ENCODE data around the gene BBS1. TPM values are rescaled to one million over a fixed set of nuclear protein-coding genes. Genes with fewer than 3 reads are reported as not detected.

BBS1 gene
- total RNA-seq, 2 experiments from 2014 or later = 16.8 to 16.9 TPM

GRCh38 chr11:66479394-66480116 lies 30.9 kb upstream of the BBS1 start:
- peak overlapping the region; percentile 78 for H3K4me3 Mint-ChIP-seq
- no peak for DNase-seq
- CTCF ChIA-PET = interaction anchor here (0.8 to 3.7 kb wide), 16 partner anchors 10 to 199 kb away, joined by 3 to 37 read pairs (median 5); partner anchors contain the start of genes BBS1, CCDC87, MRPL11 and NPAS4
- H3K4me1 Mint-ChIP-seq = peaks cover 25% of the 10 kb centered on the region
- peak overlapping the region; percentile 86 for H3K27ac Mint-ChIP-seq
- no peaks in the 10 kb centered on the region for H3K27me3 Mint-ChIP-seq
- H3K36me3 Mint-ChIP-seq (ENCODE audit: low read depth) = peaks cover under 1% of the 10 kb centered on the region
- POLR2A ChIA-PET = interaction anchor here (0.6 to 2.4 kb wide), 25 partner anchors 10 to 364 kb away, joined by 3 to 28 read pairs (median 4); partner anchors contain the start of genes ACTN3, MRPL11, NPAS4 and PELI3
- no peaks in the 10 kb centered on the region for H3K9me3 Mint-ChIP-seq

GRCh38 chr11:66480117-66480938 lies 30.1 kb upstream of the BBS1 start, which contains the start of gene DPP3:
Gene DPP3 (plus strand): TSS chr11:66480434. CDS start chr11:66482201, 1,767 bp downstream.
- Mint-ChIP-seq H3K36me3 (ENCODE audit: low read depth) (peaks cover 4% of the 10 kb centered on the region), H3K27ac (peak within 1 kb of the TSS; percentile 86), H3K9me3 (no peaks in the 10 kb centered on the region), H3K27me3 (no peaks in the 10 kb centered on the region), H3K4me1 (peaks cover 27% of the 10 kb centered on the region), H3K4me3 (peak within 1 kb of the TSS; percentile 78)
- peak; percentile 97 for DNase-seq
- ChIA-PET CTCF (interaction anchor here (0.6 to 3.7 kb wide), 13 partner anchors 11 to 198 kb away, joined by 3 to 37 read pairs (median 5); partner anchors contain the start of genes CCDC87, MRPL11, NPAS4 and PELI3), POLR2A (interaction anchor here (0.6 to 2.4 kb wide), 27 partner anchors 11 to 363 kb away, joined by 3 to 28 read pairs (median 4); partner anchors contain the start of genes ACTN3, MRPL11, NPAS4 and PELI3)

GRCh38 chr11:66484806-66485380 lies 25.5 kb upstream of the BBS1 start:
- CTCF ChIA-PET = no interaction called here
- POLR2A ChIA-PET = interaction anchor here (1.1 kb wide), 1 partner anchor 19 kb away, joined by 3 read pairs; the partner anchor contains the start of gene PELI3
- H3K4me3 Mint-ChIP-seq = no peak overlapping the region
- no peaks in the 10 kb centered on the region for H3K27me3 Mint-ChIP-seq
- H3K36me3 Mint-ChIP-seq (ENCODE audit: low read depth) = peaks cover 18% of the 10 kb centered on the region
- no peak overlapping the region for H3K27ac Mint-ChIP-seq
- peaks cover 16% of the 10 kb centered on the region for H3K4me1 Mint-ChIP-seq
- no peak for DNase-seq
- no peaks in the 10 kb centered on the region for H3K9me3 Mint-ChIP-seq

- peaks cover 30% of the 10 kb centered on the region for H3K36me3 Mint-ChIP-seq (ENCODE audit: low read depth)
- H3K27me3 Mint-ChIP-seq = no peaks in the 10 kb centered on the region
- no peak overlapping the region for H3K4me3 Mint-ChIP-seq
- H3K4me1 Mint-ChIP-seq = peaks cover 2% of the 10 kb centered on the region
- no peak overlapping the region for H3K27ac Mint-ChIP-seq
- ChIA-PET CTCF (interaction anchor here (1.4 kb wide), 1 partner anchor 10 kb away, joined by 5 read pairs; no protein-coding TSS in a partner anchor), POLR2A (no interaction called here)
- no peak for DNase-seq
- no peaks in the 10 kb centered on the region for H3K9me3 Mint-ChIP-seq
Observed at GRCh38 chr11:66488957-66489356, 21.5 kb upstream of the BBS1 start.

- Mint-ChIP-seq H3K36me3 (ENCODE audit: low read depth) (peaks cover 29% of the 10 kb centered on the region), H3K4me3 (no peak overlapping the region), H3K4me1 (peaks cover 2% of the 10 kb centered on the region), H3K27me3 (no peaks in the 10 kb centered on the region), H3K9me3 (no peaks in the 10 kb centered on the region), H3K27ac (no peak overlapping the region)
- CTCF ChIA-PET = interaction anchor here (0.6 to 2.7 kb wide), 4 partner anchors 9 to 164 kb away, joined by 3 to 10 read pairs (median 4); partner anchors contain the start of gene DPP3
- DNase-seq = no peak
- POLR2A ChIA-PET = no interaction called here
Observed at GRCh38 chr11:66489636-66490035, 20.8 kb upstream of the BBS1 start.

- Mint-ChIP-seq H3K4me3 (no peak overlapping the region), H3K4me1 (no peaks in the 10 kb centered on the region), H3K27ac (no peak overlapping the region), H3K9me3 (no peaks in the 10 kb centered on the region), H3K27me3 (no peaks in the 10 kb centered on the region), H3K36me3 (ENCODE audit: low read depth) (peaks cover 27% of the 10 kb centered on the region)
- POLR2A ChIA-PET = interaction anchor here (1.0 to 1.7 kb wide), 2 partner anchors 11 to 36 kb away, joined by 4 read pairs; partner anchors contain the start of gene DPP3
- CTCF ChIA-PET = interaction anchor here (0.6 to 2.7 kb wide), 7 partner anchors 11 to 403 kb away, joined by 3 to 10 read pairs (median 3); partner anchors contain the start of genes DPP3 and MRPL11
- no peak for DNase-seq
Observed at GRCh38 chr11:66491315-66491935, 19.0 kb upstream of the BBS1 start.

GRCh38 chr11:66492161-66492865 lies 18.1 kb upstream of the BBS1 start:
- DNase-seq = no peak
- H3K36me3 Mint-ChIP-seq (ENCODE audit: low read depth) = peaks cover 29% of the 10 kb centered on the region
- no peak overlapping the region for H3K4me3 Mint-ChIP-seq
- H3K9me3 Mint-ChIP-seq = no peaks in the 10 kb centered on the region
- no peaks in the 10 kb centered on the region for H3K4me1 Mint-ChIP-seq
- no peaks in the 10 kb centered on the region for H3K27me3 Mint-ChIP-seq
- H3K27ac Mint-ChIP-seq = no peak overlapping the region
- POLR2A ChIA-PET = interaction anchor here (1.7 kb wide), 1 partner anchor 12 kb away, joined by 4 read pairs; the partner anchor contains the start of gene DPP3
- CTCF ChIA-PET = interaction anchor here (0.6 to 2.7 kb wide), 2 partner anchors 12 to 234 kb away, joined by 4 to 10 read pairs; partner anchors contain the start of gene DPP3

- H3K27me3 Mint-ChIP-seq = no peaks in the 10 kb centered on the region
- no peak for DNase-seq
- H3K36me3 Mint-ChIP-seq (ENCODE audit: low read depth) = peaks cover 27% of the 10 kb centered on the region
- no peaks in the 10 kb centered on the region for H3K9me3 Mint-ChIP-seq
- POLR2A ChIA-PET = no interaction called here
- no peaks in the 10 kb centered on the region for H3K4me1 Mint-ChIP-seq
- CTCF ChIA-PET = no interaction called here
- no peak overlapping the region for H3K27ac Mint-ChIP-seq
- H3K4me3 Mint-ChIP-seq = no peak overlapping the region
Observed at GRCh38 chr11:66493130-66493529, 17.3 kb upstream of the BBS1 start.

GRCh38 chr11:66494458-66494857 lies 16.0 kb upstream of the BBS1 start:
- ChIA-PET POLR2A (no interaction called here), CTCF (no interaction called here)
- Mint-ChIP-seq H3K27me3 (no peaks in the 10 kb centered on the region), H3K36me3 (ENCODE audit: low read depth) (peaks cover 22% of the 10 kb centered on the region), H3K27ac (peak overlapping the region; percentile 10), H3K4me1 (no peaks in the 10 kb centered on the region), H3K4me3 (no peak overlapping the region), H3K9me3 (no peaks in the 10 kb centered on the region)
- DNase-seq = no peak

GRCh38 chr11:66494935-66495334 lies 15.5 kb upstream of the BBS1 start:
- H3K27me3 Mint-ChIP-seq = no peaks in the 10 kb centered on the region
- peaks cover 21% of the 10 kb centered on the region for H3K36me3 Mint-ChIP-seq (ENCODE audit: low read depth)
- H3K9me3 Mint-ChIP-seq = no peaks in the 10 kb centered on the region
- H3K4me3 Mint-ChIP-seq = no peak overlapping the region
- H3K27ac Mint-ChIP-seq = no peak overlapping the region
- H3K4me1 Mint-ChIP-seq = no peaks in the 10 kb centered on the region
- ChIA-PET CTCF (no interaction called here), POLR2A (no interaction called here)
- no peak for DNase-seq

GRCh38 chr11:66495401-66495854 lies 15.0 kb upstream of the BBS1 start:
- ChIA-PET CTCF (no interaction called here), POLR2A (no interaction called here)
- Mint-ChIP-seq H3K9me3 (no peaks in the 10 kb centered on the region), H3K4me1 (no peaks in the 10 kb centered on the region), H3K27me3 (no peaks in the 10 kb centered on the region), H3K27ac (no peak overlapping the region), H3K4me3 (no peak overlapping the region), H3K36me3 (ENCODE audit: low read depth) (peaks cover 21% of the 10 kb centered on the region)
- no peak for DNase-seq

GRCh38 chr11:66497206-66497605 lies 13.2 kb upstream of the BBS1 start:
- Mint-ChIP-seq H3K36me3 (ENCODE audit: low read depth) (peaks cover 17% of the 10 kb centered on the region), H3K27me3 (no peaks in the 10 kb centered on the region), H3K4me1 (no peaks in the 10 kb centered on the region), H3K9me3 (no peaks in the 10 kb centered on the region), H3K27ac (no peak overlapping the region), H3K4me3 (no peak overlapping the region)
- ChIA-PET POLR2A (no interaction called here), CTCF (no interaction called here)
- DNase-seq = no peak

All from activated CD4-positive, alpha-beta memory T cell treated with anti-CD3 and anti-CD28 coated beads, Interleukin-2, amount 10 ng/mL, durations not matched to agents 7 days and 5 days (primary cell).